NCI-H345 treated with DMSO at 0.1 percent for 48 hours (cell line): ENCODE data around the gene STRN4.
"Not testable (repeated sequence)": the region's sequence is repeated elsewhere in the genome, so short reads cannot be mapped to it uniquely, and the experiment has no call there.

Source experiments
- DNase-seq: peaks from one replicate; lab custom pipeline; 2025; ENCODE audit not compliant: unreplicated experiment; lab: John Stamatoyannopoulos, UW

The STRN4 gene

DNA sequence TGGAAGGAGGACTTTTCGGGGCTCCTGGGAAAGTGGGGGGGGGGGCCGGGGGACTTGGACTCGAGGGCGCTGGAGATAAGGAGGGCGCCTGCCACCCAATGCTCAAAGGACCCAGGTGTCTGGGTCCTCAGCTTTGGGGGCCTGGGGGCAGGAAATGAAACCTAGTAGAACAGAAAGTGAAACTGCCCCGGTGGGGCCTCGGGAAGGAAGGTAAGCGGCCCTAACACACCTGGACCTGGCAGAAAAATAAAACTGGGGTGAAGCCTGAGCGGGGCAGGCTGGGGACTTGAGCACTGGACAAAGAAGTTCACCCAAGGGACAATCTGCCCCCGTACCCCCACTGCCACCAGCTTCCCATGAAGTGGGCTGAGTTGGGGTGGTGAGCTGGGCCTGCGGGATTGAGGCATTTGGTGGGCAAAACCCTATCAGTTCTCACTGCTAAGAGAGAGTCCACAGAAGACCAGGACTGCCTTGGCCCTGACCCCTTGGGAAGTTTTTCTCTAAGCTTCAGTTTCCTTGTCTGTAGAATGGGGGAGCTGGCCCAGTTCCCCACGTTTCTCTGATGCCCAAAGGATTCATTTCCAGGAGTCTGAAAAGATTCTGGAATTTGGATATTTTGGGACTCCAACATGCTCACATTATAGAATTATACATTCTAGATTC is 31.7 kb downstream of the STRN4 start:
- DNase-seq = no peak

DNA sequence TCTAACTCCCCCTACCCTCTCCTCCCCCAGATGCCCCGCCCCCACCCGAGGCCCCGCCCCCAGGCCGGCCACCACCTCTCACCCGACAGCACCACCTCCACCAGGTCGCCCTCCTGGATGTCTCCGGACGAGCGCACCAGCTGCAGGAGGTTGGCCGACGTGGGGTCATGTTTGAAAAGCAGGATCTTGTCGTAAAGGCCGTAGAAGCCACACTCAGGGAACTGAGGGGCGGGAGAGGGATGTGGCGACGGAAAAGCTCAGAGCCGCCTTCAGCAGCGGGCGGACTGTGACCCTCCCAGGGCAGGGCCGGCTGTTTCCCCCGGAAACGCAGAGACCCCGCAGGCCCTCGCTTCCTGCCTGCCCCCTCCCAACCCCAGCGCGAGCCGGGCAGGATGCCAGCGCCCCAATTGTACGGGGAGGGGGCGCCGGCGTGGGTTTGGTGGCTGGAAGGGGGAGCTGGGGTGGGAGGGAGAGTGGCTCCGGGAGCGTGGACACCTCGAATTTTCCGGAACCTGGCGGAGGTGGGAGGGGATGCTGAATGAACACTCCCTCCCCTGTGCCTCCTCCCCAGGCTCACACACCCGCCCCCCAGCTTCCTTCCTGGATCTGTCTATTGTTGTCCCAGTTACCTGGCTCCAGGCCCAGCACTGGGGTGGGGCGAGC is 32.3 kb downstream of the STRN4 start:
- peak; percentile 70 for DNase-seq

DNA sequence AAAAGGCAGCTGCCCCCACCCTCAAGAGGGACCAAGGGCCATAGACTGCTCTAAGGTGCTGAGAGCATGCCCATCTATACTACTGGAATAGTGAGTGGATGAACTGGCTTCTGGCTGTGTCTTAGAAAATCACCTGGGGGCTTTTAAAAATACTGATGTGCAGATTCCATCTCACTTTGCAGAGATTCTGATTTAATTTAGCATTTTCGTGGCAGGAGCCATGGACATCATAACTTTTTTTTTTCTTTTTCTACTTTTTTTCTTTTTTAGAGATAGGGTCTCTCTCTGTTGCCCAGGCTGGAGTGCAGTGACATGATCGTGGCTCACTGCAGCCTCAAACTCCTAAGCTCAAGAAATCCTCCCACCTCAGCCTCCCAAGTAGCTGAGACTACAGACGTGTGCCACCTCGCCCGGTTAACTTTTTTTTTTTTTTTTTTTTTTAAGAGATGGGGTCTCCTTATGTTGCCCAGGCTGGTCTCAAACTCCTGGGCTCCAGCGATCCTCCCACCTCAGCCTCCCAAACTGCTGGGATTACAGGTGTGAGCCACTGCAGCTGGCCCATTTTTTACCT is 33.4 kb downstream of the STRN4 start:
- DNase-seq = not testable (repeated sequence)

DNA sequence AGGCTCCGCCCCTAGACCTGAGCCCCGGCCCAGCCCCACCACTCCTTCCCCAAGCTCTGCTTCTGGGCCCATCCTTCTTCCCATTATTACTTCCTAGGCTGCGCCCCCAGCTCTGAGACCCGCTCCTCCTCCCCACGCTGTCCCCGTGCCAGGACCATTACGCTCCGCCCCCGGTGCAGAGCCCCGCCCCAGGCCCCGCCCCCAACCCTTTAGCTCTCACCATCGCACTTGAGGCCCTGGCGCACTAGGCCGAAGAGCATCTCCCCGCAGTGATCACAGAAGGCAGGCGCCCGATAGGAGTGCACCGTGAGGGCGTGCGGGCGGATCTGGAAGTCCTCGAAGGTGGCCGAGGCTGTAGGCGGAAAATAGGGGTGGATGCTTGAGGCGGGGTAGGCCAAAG is 35.6 kb downstream of the STRN4 start:
- DNase-seq = no peak

DNA sequence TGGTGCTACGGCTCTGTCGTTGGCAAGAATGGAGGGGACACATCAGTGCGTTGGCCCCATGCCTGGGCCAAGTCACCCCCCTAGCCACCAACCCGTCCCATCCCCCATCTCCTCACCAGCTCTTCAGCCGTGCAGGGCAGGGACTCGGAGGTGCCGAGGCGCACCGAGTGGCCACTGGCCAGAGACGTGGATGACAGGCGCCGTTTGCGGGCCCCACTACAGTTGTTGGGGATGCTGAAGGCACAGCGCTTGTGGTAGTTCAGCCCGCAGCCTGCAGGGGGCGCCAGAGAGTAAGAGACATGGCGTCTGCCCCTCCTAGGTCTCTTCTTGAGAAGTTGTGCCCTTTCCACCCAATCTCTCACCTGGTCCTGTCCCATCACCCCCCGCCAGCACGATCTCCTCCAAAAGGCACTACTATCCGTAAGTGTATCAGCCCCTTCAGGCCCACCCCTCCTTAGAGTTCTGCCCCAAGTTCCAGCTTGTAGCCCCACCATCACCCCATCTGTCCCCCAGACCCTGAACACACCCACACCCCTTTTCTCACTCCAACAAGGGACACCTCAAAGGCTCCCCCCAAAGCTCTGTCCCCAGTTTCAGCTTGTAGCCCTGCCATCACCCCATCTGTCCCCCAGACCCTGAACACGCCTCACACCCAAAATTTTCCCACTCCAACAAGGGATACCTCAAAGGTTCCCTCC is 41.7 kb downstream of the STRN4 start:
- DNase-seq = no peak

DNA sequence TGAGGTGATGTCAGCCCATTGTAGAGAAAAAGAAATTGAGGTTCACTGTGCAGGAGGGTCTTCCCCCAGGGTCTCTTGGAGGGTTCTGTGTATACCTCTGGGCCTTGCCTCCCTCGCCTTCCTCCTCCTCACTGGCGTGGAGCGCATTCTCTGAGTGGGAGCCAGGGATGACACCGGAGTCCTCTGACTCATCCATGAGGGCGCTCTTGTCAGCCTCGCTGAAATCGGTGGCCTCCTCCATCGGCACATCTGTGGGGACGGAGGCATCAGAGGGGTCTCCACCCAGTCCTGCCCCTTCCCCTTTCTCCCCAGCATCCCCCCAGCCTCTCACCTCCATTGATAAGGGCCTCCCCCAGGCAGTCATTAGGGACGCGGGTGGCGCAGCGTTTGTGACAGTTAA is 45.5 kb downstream of the STRN4 start:
- DNase-seq = no peak

DNA sequence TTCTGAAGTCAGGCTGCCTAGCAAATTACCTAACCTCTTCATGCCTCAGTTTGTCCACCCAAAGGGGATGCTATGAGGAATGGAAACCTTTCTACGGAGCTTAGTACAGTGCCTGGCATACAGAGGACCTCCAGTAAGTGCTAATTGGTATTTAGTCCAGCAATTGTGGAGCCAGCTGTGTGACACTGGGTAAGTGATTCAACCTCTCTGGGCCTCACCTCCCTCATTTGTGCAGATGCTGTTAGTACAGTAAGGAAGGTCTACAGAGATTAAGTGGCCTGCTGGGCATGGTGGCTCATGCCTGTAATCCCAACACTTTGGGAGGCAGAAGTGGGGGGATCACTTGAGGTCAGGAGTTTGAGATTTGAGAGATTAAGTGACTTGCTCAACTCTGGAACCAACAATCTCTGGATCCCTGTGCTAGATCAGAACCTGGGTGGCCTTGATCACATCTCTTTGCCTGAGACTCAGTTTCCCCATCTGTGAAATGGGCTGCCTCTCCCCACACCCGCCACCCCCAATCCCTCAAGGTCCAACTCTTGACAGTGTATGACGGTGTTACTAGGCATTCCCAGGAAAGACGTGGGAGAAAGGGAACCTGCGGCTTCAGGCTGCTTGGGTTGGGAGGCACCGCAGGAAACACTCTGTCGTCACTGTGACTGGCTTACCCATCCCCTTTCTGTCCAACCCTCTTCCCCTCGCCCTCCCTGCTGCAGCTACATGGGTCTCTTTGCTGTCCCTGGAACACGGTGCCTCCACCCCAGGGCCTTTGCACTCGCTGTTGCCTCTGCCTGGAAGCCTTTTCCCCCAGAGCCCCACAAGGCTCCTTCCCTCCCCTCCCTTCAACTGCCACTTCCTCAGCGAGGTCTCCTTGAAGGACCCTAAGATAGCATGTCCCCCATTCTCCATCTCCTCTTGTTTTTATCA is 47.6 kb downstream of the STRN4 start:
- no peak for DNase-seq

DNA sequence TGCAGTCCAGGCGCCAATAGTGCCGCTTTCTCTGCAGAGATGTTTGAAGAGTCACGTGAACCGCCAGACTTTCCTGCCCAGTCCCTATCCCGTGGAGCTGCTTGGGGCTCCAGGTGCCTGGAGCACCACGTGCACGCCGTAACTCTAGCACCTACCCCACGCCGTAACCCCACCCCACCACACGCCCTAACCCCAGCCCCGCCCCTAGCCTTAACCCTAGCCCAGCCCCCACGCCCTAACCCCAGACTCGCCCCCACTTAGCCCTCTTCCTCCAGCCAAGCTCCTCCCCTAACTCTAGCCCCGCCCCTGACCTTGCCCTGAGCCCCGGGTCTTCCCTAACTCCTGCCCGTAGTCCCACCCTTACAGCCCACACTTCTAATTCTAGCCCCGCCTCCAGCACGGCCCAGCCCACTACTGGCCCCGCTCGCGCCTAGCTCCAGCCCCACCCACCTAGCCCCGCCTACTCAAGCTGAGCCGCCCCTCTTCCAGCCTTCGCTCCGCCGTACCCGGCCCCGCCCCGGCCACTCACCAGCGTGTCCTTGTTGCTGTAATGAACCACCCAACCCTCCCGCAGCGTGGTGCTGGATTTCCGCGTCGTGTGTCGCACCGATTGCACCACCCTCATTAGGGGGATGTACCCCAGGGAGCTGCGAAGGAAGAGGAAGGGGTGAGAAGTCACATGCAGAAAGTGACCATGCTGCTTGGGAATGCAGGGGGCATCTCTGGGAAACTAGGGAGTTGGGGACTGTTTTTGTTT is 48.9 kb downstream of the STRN4 start:
- no peak for DNase-seq

DNA sequence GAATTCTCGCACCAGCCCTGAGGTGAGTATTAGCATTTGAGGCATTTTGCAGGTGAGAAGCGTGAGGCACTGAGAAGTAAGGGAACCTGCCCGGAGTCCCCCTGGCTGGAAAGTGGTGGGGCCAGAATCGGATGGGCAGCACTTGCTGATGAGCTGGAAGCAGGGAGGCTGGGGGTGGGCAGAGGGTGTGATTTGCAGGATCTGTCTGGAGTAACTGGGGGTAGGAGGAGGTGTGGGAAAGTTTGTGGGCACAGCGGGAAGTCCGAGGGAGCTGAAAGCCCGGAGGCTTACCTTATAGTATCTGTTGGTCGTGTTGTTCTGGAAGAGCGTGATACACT is 49.4 kb downstream of the STRN4 start:
- DNase-seq = no peak

DNA sequence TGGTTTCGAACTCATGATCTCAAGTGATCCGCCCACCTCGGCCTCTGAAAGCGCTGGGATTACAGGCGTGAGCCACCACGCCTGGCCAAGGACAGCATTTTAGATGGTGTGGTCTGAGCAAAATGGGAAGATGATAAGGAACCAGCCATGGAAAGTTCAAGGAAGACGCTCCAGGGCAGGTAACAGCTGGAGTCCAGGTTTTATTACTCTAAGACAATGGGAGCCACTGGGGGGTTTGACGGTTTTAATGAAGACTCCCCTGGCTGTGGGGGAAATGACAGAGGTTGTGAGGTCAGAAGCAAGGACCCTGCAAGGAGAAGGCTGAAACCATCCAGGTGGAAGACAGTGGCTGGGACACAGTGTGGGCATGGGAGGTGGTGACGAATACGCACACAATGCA is 50.2 kb downstream of the STRN4 start:
- no peak for DNase-seq

DNA sequence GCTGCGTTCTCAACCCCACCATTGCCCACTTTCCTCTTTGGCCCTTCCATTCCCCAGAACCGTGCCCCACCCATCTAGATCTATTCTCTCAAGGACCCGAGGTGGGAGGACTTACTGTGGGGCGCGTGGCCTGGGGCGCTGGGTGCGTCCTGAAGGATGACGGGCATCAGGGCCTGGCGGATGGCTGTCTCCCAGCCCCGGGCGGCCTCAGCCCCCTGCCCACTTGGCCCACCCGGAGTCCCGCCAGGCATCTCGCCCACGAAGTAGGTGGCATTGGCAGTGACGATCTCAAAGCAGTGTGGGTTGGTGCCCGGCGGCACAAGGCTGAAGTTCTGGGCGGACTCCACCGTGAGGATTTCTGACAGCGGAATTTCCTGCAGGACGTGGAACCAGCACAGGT is 52.5 kb downstream of the STRN4 start:
- DNase-seq = no peak

DNA sequence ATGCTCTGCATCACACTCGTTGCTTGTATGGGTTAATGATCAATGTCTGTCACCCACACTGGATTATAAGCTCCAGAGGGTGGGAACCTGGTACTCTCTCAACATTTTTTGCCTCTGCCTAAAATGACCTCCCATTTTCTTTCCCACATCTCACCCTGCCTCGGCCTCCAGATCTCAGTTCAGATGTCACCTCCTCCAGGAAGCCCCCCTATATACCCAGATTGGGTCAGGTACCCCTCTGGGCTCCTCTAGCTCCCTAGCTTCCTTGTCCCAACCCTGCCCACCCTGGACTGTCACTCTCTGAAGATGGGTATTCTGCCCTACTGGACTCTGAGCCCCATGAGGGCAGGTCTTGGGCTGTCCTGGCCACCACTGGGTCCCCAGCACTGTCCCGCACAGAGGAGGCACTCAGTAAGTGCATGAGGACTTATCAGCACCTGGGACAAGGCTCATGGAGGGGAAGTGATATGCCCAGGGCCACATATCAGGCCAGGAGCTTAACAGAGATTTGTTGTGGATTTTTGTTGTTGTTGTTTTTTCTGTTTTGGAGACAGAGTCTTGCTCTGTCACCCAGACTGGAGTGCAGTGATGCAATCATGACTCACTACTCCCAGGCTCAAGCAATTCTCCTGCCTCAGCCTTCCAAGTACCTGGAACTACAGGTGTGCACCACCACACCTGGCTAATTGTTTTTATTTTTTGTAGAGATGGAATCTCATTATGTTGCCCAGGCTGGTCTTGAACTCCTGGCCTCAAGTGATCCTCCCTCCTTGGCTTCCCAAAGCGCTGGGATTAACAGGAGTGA is 53.1 kb downstream of the STRN4 start:
- no peak for DNase-seq

DNA sequence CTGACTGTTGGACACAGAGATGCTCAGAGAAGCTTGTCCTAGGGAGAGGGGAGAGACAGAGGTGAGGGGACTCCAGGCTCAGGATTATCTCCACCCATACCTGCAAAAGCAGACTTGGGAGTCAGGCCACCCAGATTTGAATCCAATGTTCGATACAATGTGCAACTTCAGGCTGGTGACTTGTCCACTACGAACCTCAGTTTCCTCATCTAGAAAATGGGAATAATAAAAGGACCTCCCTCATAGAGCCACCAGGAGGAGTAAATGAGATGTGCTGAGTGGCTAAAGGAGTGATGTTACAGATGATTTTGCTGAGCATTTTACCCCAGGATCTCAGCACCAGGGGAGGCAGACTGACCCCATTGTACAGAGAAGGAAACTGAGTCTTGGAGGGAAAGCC is 54.3 kb downstream of the STRN4 start:
- no peak for DNase-seq

DNA sequence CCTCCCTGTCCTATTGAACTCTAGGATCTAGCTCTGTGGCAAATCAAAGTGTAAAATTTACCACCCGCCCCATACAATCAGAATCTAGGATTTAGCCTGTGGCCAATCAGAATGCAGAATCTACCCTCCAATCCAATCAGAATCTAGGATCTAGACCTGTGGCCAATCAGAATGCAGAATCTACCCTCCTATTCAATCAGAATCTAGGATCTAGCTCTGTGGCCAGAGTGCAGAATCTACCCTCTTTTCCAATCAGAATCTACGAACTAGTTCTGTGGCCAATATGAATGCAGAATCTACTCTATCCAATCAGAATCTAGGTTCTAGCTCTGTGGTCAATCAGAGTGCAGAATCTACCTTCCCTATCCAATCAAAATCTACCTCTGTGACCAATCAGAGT is 55.1 kb downstream of the STRN4 start:
- no peak for DNase-seq

DNA sequence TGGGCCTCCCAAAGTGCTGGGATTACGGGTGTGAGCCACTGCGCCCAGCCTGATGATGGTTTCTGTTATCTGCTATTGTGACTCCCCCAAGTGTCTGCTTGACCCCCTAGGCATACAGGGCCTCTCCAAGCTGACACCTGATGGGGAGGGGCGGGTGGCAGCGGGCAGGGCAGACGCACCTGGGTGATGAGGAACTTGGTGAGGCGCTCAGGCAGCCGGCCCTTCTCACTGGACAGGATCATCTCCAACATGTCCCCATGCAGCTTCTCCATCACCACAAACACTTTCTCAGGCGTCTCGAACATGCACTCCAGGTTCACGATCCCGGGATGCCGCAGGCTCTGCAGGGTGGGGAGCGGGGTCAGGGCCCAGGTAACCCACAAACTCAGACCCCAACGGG is 56.9 kb downstream of the STRN4 start:
- DNase-seq = no peak

DNA sequence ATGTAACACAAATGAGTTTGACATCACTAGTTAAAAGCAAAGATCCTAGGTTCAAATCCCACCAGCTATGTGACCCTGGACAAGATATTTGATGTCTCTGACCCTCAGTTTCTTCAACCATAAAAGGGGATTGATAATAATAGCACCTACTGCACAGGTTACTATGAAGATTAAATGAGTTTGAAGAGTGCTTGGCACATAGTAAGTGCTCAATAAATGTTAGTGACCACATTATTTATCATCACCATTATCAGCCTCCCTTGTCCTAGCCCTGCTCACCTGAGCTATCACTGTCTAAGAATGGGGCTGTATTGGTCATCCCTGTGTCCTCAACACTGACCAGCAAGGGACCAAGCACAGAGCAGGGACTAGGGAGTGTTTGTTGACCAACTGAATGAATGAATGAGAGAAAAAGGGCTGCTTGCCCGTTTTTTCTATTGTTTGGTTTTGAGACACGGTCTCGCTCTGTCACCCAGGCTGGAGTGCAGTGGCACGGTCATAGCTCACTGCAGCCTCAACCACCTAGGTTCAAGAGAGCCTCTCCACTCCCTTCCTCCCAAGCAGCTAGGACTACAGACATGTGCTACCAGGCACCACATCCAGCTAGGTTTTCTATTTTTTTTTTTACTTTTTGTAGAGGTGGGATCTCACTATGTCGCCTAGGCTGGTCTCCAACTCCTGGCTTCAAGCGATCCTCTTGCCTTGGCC is 58.7 kb downstream of the STRN4 start:
- DNase-seq = no peak

DNA sequence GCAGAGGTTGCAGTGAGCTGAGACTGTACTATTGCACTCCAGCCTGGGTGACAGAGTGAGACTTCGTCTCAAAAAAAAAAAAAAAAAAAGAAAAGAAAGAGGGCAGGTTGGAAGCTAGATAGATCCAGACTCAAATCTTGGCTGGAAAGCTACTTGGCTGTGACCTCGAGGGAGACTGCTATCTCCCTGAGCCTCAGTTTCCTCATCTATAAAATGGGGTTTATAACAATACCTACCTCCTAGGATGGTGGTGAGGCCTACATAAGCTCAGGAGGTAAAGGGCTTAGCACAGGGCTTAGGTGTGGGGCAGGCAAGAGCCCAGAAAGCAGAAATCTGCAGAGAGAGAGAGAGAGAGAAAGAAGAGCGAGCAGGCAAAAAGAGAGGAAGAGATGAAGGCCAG is 61.1 kb downstream of the STRN4 start:
- DNase-seq = no peak

DNA sequence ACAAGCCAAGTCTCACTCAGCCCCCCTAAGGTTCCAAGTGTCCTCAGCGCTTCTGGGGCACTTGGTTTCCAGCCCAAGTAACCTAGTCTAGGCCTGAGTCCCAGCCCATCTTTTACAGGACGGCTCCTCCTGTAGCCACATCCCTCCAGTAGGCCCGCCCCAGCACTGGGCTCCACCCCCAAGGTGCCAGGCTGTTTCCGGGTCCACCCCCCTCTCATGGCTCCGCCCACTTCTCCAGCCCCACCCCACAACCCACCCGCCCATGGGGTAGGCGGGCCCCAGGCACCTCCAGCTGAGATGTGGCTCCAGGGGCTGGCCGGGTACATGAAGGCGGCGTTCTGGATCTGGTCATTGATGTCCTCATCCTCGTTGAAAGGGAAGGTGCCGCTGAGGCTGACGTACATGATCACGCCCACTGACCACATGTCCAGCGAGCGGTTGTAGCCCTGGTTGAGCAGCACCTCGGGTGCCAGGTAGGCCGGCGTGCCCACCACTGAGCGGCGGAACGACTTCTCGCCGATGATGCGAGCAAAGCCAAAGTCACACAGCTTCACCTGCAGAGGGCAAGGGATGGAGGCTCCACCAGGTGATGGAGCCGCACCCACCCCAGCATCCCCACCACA is 68.0 kb downstream of the STRN4 start:
- DNase-seq = no peak
